Uterus (tissue), 4 donors: ENCODE data around the gene ZDHHC11. TPM values are rescaled to one million over a fixed set of nuclear protein-coding genes. Genes with fewer than 3 reads are reported as not detected.
"Not testable (repeated sequence)": the region's sequence is repeated elsewhere in the genome, so short reads cannot be mapped to it uniquely, and the experiment has no call there.

Experiments
- DNase-seq, 2 donors: peaks; one replicate each; pipeline ENCODE4 v3.0.0-alpha.2; 2019 to 2020
- H3K27ac ChIP-seq, 2 donors: fragments of 200-600 bp; sonication (generic); 1 replicate in 1 of 2; 2 replicates in 1 of 2; pipeline ENCODE4 v1.5.1; 2016 to 2018
- H3K27me3 ChIP-seq, 2 donors: fragments of 200-600 bp; sonication (generic); one replicate each; pipeline ENCODE4 v1.5.1; 2018 to 2019; ENCODE audit warnings: control low read depth in 1 of 2
- H3K36me3 ChIP-seq, 2 donors: fragments of 200-600 bp; sonication (generic); one replicate each; pipeline ENCODE4 v1.5.1; 2019; ENCODE audit warnings: control low read depth in 1 of 2
- H3K4me1 ChIP-seq, 2 donors: fragments of 200-600 bp; sonication (generic); one replicate each; pipeline ENCODE4 v1.5.1; 2018 to 2019; ENCODE audit warnings: control low read depth in 1 of 2
- H3K4me3 ChIP-seq, 2 donors: fragments of 200-600 bp; sonication (generic); 1 replicate in 1 of 2; 2 replicates in 1 of 2; pipeline ENCODE4 v1.5.1; 2018 to 2019; ENCODE audit warnings: mild to moderate bottlenecking in 1 of 2
- H3K9me3 ChIP-seq, 2 donors: fragments of 200-600 bp; sonication (generic); one replicate each; pipeline ENCODE4 v1.5.1; 2019; ENCODE audit warnings: control low read depth in 1 of 2
- POLR2A ChIP-seq, 2 donors: fragments of 450-650 bp; IDR thresholded peaks; one replicate each; pipeline ENCODE4 v1.6.1; 2016; ENCODE audit warnings: antibody characterized with exemption in 2 of 2, mild to moderate bottlenecking in 1 of 2, moderate library complexity in 1 of 2
- intact Hi-C: fragments of 100-400 bp; cut with DNase I; formaldehyde crosslinking; loops from one replicate; pipeline ENCODE4 v1.15.1; 2023; ENCODE audit warnings: low total_unique reads
- total RNA-seq, 4 donors: library from RNA; depleted of rRNA in 3 of 4; stranded (reverse); fragments of >200 nt in 3 of 4; gene quantifications; one replicate each; pipeline versions ENCODE4 v1.1.0 to v1.2.4, GENCODE V29; 2014 to 2023
- TF ChIP-seq, protein P1 (sequence below), 4 experiments: fragments of 200-600 bp in 2 of 4; fragments of 450-650 bp in 2 of 4; sonication (generic) in 2 of 4; IDR thresholded peaks; one replicate each; pipeline ENCODE4 v1.5.1; 2016 to 2019; ENCODE audit warnings: antibody characterized with exemption in 4 of 4, mild to moderate bottlenecking in 2 of 4, moderate library complexity in 1 of 4
- donor health status: DM: yes; HTN: yes; CAD: no.

Gene ZDHHC11
- total RNA-seq, 4 donors from 2014 or later: 1.8 to 14.4 (median 8.2) TPM; not detected in 1

DNA sequence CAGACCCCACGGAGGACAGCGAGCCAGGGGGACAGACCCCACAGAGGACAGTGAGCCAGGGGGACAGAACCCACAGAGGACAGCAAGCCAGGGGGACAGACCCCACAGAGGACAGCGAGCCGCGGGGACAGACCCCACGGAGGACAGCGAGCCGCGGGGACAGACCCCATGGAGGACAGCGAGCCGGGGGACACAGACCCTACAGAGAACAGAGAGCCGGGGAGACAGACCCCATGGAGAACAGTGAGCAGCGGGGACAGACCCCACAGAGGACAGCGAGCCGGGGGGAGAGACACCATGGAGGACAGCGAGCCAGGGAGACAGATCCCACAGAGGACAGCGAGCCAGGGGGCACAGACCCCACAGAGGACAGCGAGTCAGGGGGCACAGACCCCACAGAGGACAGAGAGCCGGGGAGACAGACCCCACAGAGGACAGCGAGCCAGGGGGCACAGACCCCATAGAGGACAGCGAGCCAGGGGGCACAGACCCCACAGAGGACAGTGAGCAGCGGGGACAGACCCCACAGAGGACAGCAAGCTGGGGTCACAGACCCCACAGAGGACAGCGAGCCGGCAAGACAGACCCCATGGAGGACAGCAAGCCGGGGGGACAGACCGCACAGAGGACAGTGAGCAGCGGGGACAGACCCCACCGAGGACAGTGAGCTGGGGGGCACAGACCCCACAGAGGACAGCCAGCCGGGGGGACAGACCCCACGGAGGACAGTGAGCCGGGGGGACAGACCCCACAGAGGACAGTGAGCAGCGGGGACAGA, 4.4 kb upstream of the ZDHHC11 start:
- Histone ChIP-seq H3K36me3 (no peaks in the 10 kb centered on the region), H3K4me1 (no peaks in the 10 kb centered on the region), H3K27me3 (peaks cover 0 to 11% of the 10 kb centered on the region in 2 donors), H3K27ac (no peak overlapping the region), H3K4me3 (no peak overlapping the region), H3K9me3 (no peaks in the 10 kb centered on the region)
- intact Hi-C loops: no loop called here
- peak in 1 of 2 donors; percentile 8 for DNase-seq
- TF ChIP-seq POLR2A (IDR thresholded peaks at IDR 0.05): no peak
- TF ChIP-seq, protein P1, sequence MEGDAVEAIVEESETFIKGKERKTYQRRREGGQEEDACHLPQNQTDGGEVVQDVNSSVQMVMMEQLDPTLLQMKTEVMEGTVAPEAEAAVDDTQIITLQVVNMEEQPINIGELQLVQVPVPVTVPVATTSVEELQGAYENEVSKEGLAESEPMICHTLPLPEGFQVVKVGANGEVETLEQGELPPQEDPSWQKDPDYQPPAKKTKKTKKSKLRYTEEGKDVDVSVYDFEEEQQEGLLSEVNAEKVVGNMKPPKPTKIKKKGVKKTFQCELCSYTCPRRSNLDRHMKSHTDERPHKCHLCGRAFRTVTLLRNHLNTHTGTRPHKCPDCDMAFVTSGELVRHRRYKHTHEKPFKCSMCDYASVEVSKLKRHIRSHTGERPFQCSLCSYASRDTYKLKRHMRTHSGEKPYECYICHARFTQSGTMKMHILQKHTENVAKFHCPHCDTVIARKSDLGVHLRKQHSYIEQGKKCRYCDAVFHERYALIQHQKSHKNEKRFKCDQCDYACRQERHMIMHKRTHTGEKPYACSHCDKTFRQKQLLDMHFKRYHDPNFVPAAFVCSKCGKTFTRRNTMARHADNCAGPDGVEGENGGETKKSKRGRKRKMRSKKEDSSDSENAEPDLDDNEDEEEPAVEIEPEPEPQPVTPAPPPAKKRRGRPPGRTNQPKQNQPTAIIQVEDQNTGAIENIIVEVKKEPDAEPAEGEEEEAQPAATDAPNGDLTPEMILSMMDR (IDR thresholded peaks at IDR 0.05): no peak

DNA sequence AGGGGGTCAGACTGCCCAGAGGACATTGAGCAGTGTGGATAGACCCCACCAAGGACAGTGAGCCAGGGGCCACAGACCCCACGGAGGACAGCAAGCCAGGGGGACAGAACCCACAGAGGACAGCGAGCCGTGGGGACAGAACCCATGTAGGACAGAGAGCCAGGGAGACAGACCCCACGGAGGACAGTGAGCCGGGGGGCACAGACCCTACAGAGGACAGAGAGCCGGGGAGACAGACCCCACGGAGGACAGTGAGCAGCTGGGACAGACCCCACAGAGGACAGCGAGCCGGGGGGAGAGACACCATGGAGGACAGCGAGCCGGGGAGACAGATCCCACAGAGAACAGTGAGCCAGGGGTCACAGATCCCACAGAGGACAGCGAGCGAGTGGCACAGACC, 3.4 kb upstream of the ZDHHC11 start:
- H3K9me3 ChIP-seq: no peaks in the 10 kb centered on the region
- no peaks in the 10 kb centered on the region for H3K4me1 ChIP-seq
- no peaks in the 10 kb centered on the region for H3K36me3 ChIP-seq
- peaks cover 0 to 16% of the 10 kb centered on the region in 2 donors for H3K27me3 ChIP-seq
- intact Hi-C loops: no loop called here
- H3K4me3 ChIP-seq: no peak overlapping the region
- no peak for TF ChIP-seq POLR2A (IDR thresholded peaks at IDR 0.05)
- TF ChIP-seq, protein P1 (IDR thresholded peaks at IDR 0.05): no peak
- DNase-seq: peak in 1 of 2 donors; percentile 8
- H3K27ac ChIP-seq: no peak overlapping the region

DNA sequence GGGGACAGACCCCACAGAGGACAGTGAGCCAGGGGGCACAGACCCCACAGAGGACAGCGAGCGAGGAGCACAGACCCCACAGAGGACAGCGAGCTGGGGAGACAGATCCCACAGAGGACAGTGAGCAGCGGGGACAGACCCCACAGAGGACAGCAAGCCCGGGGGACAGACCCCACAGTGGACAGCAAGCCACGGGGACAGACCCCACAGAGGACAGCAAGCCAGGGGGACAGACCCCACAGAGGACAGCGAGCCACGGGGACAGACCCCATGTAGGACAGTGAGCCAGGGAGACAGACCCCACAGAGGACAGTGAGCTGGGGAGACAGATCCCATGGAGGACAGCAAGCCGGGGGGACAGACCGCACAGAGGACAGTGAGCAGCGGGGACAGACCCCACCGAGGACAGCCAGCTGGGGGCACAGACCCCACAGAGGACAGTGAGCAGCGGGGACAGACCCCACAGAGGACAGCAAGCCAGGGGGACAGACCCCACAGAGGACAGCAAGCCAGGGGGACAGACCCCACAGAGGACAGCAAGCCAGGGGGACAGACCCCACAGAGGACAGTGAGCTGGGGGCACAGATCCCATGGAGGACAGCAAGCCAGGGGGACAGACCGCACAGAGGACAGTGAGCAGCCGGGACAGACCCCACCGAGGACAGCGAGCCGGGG, 2.8 kb upstream of the ZDHHC11 start:
- peaks cover 0 to 16% of the 10 kb centered on the region in 2 donors for H3K27me3 ChIP-seq
- DNase-seq: peak in 1 of 2 donors; percentile 2
- H3K27ac ChIP-seq, H3K4me1 ChIP-seq, H3K9me3 ChIP-seq, H3K4me3 ChIP-seq, intact Hi-C loops, H3K36me3 ChIP-seq: not testable (repeated sequence)

DNA sequence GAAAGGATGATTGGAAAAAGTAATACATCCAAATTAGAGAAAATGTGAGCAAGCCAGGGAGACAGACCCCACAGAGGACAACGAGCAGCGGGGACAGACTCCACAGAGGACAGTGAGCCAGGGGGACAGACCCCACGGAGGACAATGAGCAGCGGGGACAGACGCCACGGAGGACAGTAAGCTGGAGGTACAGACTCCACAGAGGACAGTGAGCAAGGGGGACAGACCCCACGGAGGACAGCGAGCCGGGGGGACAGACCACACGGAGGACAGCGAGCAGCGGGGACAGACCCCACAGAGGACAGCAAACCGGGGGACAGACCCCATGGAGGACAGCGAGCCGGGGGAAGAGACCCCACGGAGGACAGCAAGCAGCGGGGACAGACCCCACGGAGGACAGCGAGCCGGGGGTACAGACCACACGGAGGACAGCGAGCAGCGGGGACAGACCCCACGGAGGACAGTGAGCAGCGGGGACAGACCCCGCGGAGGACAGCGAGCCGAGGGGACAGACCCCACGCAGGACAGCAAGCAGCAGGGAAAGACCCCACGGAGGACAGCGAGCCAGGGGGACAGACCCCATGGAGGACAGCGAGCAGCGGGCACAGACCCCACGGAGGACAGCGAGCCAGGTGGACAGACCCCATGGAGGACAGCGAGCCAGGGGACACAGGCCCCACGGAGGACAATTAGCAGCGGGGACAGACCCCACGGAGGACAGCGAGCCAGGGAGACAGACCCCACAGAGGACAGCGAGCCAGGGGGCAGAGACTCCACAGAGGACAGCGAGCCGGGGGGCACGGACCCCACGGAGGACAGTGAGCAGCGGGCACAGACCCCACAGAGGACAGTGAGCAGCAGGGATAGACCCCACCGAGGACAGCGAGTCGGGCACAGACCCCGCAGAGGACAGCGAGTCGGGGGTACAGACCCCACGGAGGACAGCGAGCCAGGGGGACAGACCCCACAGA, 1.9 kb upstream of the ZDHHC11 start:
- Histone ChIP-seq H3K9me3 (no peaks in the 10 kb centered on the region), H3K4me3 (no peak overlapping the region), H3K36me3 (no peaks in the 10 kb centered on the region), H3K4me1 (no peaks in the 10 kb centered on the region), H3K27me3 (peaks cover 0 to 16% of the 10 kb centered on the region in 2 donors), H3K27ac (no peak overlapping the region)
- intact Hi-C loops: no loop called here
- DNase-seq: peak in 1 of 2 donors; percentile 4
- TF ChIP-seq, protein P1 (IDR thresholded peaks at IDR 0.05): no peak
- TF ChIP-seq POLR2A (IDR thresholded peaks at IDR 0.05): no peak

DNA sequence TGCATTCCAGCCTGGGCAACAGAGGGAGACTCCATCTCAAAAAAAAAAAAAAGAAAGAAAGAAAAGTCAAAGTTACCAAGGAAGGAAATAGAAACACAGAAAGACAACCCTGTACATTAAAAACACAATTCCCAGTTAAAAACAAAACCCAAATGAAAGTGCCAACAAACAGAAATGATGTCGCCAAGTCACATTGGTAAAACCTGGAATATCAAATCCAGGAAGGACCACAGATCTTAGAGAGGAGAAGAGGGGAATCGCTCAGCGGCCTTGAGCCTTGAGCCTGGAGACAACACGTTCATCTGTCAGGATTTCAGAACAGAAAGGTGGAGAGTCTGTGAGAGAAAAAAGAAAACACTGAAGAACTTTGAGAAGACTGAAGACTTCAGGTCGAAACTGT, 1.2 kb upstream of the ZDHHC11 start:
- Histone ChIP-seq H3K9me3 (no peaks in the 10 kb centered on the region), H3K27me3 (peaks cover 0 to 16% of the 10 kb centered on the region in 2 donors), H3K36me3 (no peaks in the 10 kb centered on the region), H3K4me3 (no peak overlapping the region), H3K27ac (no peak overlapping the region), H3K4me1 (no peaks in the 10 kb centered on the region)
- TF ChIP-seq, protein P1 (IDR thresholded peaks at IDR 0.05): no peak
- no peak for TF ChIP-seq POLR2A (IDR thresholded peaks at IDR 0.05)
- no peak for DNase-seq
- intact Hi-C loops: no loop called here
